AG09319 (cell line): ENCODE measurements around the gene TMBIM4.

Experiments used
- DNase-seq: peaks from one replicate; pipeline ENCODE4 v3.0.0-alpha.2; 2010; ENCODE audit warnings: low read depth; ENCODE audit errors: extremely low read depth
- CTCF ChIP-seq: IDR thresholded peaks from 2 replicates; pipeline ENCODE4 v1.5.1; 2011; ENCODE audit warnings: low read depth, mild to moderate bottlenecking, inconsistent platforms, low read length, moderate library complexity

The TMBIM4 gene

GRCh38 chr12:66120477-66120876 lies 49.3 kb downstream of the TMBIM4 start:
- no peak for DNase-seq

GRCh38 chr12:66119870-66120241 lies 49.9 kb downstream of the TMBIM4 start:
- DNase-seq = no peak
- no peak for TF ChIP-seq CTCF

More at GRCh38 chr12:66120477-66120876, 49.3 kb downstream of the TMBIM4 start:
- TF ChIP-seq CTCF = no peak; the same call in 1 of the 2 replicates

- TF ChIP-seq CTCF = no peak
- DNase-seq = no peak
Measured at GRCh38 chr12:66119229-66119869, 50.4 kb downstream of the TMBIM4 start.

DNA sequence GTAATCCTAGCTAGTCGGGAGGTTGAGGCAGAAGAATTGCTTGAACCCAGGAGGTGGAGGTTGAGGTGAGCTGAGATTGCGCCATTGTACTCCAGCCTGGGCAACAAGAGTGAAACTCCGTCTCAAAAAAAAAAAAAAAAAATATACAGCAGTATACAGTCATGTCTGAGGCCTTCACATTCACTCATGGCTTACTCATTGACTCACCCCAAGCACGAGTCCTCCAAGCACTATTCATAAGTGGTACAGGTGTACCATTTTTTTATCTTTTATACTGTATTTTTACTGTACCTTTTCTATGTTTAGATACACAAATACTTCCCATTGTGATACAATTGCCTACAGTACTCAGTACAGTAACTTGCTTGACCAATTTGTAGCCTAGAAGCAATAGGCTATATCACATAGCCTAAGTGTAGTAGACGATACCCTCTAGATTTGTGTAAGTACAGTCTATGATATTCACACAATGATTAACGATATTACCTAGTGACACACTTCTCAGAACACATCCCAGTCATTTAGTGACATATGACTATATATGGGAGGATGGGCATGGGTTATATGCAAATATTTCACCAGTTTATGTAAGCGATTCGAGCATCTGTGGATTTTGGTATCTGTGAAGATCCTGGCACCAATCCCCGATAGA lies 51.4 kb downstream of the TMBIM4 start:
- no peak for DNase-seq
- TF ChIP-seq CTCF = no peak

GRCh38 chr12:66117242-66117641 lies 52.6 kb downstream of the TMBIM4 start:
- TF ChIP-seq CTCF = no peak
- no peak for DNase-seq

DNA sequence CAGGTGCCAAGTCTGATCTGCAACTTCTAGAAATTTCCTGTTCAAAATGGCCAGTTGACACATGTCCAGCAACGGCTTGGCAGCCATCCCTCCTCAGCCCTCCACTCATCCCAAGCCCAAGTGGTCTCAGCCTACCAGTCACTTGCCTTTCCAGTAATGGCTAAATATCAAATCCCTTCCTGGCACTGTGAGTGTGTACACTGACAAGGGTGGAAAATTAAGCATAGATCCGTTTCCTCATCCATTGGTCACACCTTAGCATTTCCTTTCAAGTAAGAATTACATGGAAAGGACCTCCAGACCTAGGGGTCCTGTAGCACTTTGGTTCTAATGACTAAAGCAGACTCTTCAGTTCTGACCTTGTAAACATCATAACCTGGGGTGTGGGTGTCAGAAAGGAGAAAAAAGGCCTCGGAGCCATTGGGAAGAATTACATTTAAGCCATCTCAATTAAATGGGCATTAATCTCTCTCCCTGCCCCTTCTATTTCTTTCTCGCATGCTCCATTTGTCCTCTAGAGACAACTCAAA lies 54.7 kb downstream of the TMBIM4 start:
- no peak for DNase-seq
- TF ChIP-seq CTCF = no peak

DNA sequence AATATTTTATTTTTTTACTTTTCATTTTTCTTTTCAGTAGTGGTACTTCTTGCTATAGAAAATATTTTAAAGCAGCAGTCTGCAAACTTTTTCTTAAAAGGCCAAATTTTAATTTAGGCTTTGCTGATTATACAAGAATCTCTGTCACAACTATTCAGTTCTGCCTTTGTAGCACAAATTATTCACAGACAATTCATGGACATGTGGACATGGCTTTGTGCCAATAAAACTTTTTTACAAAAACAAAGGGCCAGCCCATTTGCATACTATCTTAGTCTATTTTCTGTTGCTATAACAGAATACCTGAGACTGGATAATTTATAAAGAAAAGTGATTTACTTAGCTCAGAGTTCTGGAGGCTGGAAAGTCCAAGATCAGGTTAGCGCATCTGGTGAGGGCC lies 56.3 kb downstream of the TMBIM4 start:
- DNase-seq = no peak
- no peak for TF ChIP-seq CTCF
